Measurements from ENCODE around the gene SYT8.

DNA sequence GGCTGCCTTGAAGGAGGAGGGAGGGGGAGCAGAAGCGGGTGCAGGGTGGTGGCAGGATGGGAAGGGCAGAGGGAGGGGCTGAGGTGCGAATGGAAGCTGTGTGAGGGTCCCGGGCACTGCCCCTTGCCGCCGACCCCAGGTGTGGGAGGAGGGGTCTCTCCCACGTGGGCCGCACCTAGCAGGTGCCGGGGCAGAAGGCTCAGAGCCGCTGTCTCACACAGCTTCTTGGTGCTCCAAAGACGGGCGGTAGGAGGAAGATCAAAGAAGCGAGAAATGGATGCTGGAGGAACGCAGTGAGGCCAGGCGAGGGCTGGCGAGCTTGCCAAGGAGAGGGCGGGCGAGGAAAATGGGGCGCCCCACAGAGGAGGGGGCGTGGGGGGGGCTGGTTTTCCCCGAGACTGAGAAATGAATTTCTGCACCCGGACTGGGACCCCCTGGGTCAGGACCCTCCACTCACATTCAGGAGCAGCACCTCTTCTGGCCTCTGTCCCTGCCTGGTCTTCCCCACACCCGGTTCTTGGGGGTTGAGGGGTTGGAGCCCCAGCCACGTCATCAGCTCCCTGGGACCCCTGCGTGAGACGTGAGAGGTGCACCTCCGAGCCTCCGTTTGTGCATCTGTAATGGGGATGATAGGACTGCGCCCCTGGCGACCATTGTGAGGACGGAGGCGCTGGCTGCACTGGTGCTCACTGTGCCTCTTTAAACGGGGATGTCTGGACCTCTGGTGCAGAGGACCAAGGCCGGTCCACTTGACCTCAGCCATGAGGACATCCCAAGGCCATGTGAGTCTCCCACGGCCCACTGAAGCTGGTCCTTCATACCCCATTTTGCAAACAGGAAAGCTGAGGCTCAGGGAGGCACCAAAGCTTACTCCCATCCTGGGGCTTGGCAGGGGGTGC is 34.9 kb downstream of the SYT8 start:
- TF ChIP-seq, protein P1, sequence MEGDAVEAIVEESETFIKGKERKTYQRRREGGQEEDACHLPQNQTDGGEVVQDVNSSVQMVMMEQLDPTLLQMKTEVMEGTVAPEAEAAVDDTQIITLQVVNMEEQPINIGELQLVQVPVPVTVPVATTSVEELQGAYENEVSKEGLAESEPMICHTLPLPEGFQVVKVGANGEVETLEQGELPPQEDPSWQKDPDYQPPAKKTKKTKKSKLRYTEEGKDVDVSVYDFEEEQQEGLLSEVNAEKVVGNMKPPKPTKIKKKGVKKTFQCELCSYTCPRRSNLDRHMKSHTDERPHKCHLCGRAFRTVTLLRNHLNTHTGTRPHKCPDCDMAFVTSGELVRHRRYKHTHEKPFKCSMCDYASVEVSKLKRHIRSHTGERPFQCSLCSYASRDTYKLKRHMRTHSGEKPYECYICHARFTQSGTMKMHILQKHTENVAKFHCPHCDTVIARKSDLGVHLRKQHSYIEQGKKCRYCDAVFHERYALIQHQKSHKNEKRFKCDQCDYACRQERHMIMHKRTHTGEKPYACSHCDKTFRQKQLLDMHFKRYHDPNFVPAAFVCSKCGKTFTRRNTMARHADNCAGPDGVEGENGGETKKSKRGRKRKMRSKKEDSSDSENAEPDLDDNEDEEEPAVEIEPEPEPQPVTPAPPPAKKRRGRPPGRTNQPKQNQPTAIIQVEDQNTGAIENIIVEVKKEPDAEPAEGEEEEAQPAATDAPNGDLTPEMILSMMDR (IDR thresholded peaks at IDR 0.05; ENCODE audit: low read length) = no peak
- TF ChIP-seq EZH2 (optimal IDR thresholded peaks at IDR 0.05; ENCODE audit: low read depth, low read length) (no peak), EZH2phosphoT487 (IDR thresholded peaks at IDR 0.05; ENCODE audit: low read length) (no peak)

Data from MM.1S (cell line).